NCI-H2171 treated with DMSO at 0.1 percent for 48 hours (cell line): ENCODE data around the gene TRPM7.
"Not testable (repeated sequence)": the region's sequence is repeated elsewhere in the genome, so short reads cannot be mapped to it uniquely, and the experiment has no call there.

Source experiments
- DNase-seq: peaks from one replicate; lab custom pipeline; 2025; lab: John Stamatoyannopoulos, UW

The TRPM7 gene, protein sequence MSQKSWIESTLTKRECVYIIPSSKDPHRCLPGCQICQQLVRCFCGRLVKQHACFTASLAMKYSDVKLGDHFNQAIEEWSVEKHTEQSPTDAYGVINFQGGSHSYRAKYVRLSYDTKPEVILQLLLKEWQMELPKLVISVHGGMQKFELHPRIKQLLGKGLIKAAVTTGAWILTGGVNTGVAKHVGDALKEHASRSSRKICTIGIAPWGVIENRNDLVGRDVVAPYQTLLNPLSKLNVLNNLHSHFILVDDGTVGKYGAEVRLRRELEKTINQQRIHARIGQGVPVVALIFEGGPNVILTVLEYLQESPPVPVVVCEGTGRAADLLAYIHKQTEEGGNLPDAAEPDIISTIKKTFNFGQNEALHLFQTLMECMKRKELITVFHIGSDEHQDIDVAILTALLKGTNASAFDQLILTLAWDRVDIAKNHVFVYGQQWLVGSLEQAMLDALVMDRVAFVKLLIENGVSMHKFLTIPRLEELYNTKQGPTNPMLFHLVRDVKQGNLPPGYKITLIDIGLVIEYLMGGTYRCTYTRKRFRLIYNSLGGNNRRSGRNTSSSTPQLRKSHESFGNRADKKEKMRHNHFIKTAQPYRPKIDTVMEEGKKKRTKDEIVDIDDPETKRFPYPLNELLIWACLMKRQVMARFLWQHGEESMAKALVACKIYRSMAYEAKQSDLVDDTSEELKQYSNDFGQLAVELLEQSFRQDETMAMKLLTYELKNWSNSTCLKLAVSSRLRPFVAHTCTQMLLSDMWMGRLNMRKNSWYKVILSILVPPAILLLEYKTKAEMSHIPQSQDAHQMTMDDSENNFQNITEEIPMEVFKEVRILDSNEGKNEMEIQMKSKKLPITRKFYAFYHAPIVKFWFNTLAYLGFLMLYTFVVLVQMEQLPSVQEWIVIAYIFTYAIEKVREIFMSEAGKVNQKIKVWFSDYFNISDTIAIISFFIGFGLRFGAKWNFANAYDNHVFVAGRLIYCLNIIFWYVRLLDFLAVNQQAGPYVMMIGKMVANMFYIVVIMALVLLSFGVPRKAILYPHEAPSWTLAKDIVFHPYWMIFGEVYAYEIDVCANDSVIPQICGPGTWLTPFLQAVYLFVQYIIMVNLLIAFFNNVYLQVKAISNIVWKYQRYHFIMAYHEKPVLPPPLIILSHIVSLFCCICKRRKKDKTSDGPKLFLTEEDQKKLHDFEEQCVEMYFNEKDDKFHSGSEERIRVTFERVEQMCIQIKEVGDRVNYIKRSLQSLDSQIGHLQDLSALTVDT (N-terminal part only)

GRCh38 chr15:50686469-50687301, at the start of gene TRPM7:
TSS of gene TRPM7 (minus strand) at chr15:50686797. CDS start at chr15:50686533, 264 bp downstream.
- DNase-seq = peak; percentile 82

- DNase-seq = no peak
Observed at GRCh38 chr15:50735156-50735555, 48.6 kb upstream of the TRPM7 start.

- no peak for DNase-seq
Observed at GRCh38 chr15:50726315-50726714, 39.7 kb upstream of the TRPM7 start.

- DNase-seq = no peak
Observed at GRCh38 chr15:50718700-50719125, 32.1 kb upstream of the TRPM7 start.

- no peak for DNase-seq
Observed at GRCh38 chr15:50712018-50712417, 25.4 kb upstream of the TRPM7 start.

GRCh38 chr15:50710585-50710984, 24.0 kb upstream of the TRPM7 start:
- no peak for DNase-seq

DNA sequence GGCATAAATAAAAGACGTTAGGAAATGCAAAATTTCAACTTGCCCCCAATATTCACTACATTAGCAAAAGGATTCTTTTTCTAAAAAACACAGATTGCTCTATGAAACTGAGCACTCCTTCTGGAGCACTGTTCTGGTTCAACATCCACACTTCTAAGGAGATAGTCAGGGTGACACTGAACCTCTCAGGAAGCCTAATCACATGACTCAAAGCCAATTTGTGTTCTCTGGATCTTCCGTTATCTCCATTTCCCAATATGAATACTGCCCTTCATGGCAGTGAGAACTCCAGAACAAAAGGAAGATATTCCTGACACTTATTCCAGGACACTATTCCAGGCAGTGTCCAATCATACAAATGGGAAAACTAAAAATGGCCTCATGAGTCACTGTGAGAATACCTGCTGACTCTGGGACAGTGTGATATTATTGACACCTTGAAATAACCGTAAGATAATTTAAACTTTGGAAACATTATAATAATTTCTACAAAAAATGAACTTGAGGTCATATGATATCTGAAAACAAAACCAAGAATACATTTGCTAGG, 21.4 kb upstream of the TRPM7 start:
- no peak for DNase-seq

DNA sequence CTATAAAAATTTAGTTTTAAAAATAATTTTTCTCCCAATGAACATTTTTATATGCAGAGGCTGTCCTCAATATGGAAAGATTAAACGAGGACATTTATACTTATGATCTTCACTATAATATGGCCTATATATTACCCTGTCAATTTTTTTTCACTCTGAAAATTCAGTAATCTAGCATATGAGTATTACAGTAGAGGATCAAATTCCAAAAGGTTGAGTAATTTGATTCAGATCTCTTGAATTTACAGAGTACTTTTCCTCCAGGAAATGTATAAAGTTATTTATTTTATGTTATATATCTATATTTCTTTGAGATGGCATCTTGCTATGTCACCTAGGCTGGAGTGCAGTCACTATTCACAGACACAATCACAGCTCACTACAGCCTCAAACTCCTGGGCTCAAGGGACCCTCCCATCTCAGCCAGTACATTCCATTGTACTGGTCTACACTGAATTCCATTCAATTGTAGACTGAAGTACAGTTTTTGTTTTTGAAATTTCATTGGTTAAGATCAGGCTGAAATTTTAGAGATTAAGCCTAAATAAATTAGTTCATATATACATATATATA, 16.3 kb upstream of the TRPM7 start:
- DNase-seq = no peak

GRCh38 chr15:50698101-50698500, 11.5 kb upstream of the TRPM7 start:
- no peak for DNase-seq

GRCh38 chr15:50697109-50697797, 10.7 kb upstream of the TRPM7 start:
- no peak for DNase-seq

- not testable (repeated sequence) for DNase-seq
Observed at GRCh38 chr15:50694634-50695165, 8.1 kb upstream of the TRPM7 start.

GRCh38 chr15:50687302-50687902, 805 bp upstream of the TRPM7 start:
- DNase-seq = peak; percentile 66

DNA sequence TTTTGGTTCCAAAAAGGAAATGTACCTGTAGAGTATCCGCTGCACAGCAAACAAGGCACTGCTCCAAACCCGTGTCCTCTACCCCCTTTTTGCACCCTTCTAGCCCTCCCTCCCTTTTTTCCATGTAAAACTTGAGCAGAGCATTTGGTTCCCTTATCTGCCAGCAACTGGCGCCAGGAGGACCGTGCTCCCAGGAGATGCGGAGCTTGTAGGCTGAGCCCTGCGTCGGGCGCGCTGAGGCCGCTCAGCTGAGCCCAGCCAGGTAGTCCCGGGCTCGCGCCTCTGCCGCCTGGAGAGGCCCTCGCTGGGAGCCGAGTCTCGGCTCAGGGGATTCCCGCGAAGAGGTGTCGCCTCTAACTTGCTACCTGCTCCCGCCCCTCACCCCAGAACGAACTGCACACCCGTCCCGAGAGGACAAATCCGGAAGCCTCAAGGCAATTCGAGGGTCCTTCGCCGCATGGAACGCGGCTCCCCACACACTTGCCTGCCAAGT, 575 bp downstream of the TRPM7 start:
- DNase-seq = peak; percentile 81

GRCh38 chr15:50685191-50685975, 1.2 kb downstream of the TRPM7 start:
- DNase-seq = no peak

GRCh38 chr15:50681467-50681866, 5.1 kb downstream of the TRPM7 start:
- no peak for DNase-seq

DNA sequence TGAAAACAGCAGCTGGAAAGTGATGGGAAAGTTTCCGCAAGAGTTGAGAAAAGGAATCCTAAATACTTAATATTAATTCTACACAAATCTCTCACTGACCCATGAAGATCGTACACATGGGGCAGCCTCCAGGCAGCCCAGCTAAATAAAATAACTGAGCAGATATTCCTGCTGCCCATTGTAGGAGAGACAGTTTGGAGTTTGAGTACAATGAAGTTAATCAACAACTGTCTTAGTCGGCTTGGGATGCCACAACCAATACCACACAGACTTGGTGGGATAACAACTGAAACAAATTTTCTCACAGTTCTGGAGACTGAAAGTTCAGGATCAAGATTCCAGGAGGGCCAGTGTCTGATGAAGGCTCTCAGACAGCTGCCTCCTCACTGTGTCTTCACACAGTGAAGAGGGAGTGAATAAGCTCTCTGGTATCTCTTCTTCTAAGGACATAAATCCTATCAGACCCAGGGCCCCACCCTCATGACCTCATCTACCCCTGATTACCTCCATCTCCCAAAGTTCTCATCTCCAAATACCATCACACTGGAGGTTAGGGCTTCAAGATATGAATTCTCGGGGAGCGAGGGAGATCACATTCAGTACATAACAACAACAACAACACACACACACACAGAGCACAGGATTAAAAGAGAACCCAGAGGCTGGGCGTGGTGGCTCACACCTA, 9.7 kb downstream of the TRPM7 start:
- no peak for DNase-seq

- DNase-seq = peak; percentile 11
Observed at GRCh38 chr15:50675535-50676144, 11.0 kb downstream of the TRPM7 start.
